ENCODE results near the gene ACVR2B.

ACVR2B gene

DNA sequence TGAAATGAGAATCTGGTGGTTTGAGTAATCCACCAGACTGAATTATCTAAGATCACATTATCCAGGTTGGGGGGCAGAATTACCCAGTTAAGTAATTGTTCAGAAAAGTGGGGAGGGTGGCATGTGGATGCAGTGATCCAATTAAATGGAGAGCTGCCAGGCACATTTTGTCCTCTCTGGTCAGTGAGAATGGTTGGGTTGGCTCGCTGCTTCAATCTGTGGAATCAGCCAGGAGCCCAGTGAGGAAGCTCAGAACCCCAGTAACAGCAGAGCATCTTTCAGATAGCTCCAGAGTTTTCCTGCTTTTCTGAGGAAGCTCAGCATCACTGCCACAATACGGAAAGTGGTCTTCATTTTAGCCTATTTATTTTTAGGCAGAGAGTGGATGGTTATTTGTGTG lies 36.1 kb downstream of the ACVR2B start:
- TF ChIP-seq, protein P1, sequence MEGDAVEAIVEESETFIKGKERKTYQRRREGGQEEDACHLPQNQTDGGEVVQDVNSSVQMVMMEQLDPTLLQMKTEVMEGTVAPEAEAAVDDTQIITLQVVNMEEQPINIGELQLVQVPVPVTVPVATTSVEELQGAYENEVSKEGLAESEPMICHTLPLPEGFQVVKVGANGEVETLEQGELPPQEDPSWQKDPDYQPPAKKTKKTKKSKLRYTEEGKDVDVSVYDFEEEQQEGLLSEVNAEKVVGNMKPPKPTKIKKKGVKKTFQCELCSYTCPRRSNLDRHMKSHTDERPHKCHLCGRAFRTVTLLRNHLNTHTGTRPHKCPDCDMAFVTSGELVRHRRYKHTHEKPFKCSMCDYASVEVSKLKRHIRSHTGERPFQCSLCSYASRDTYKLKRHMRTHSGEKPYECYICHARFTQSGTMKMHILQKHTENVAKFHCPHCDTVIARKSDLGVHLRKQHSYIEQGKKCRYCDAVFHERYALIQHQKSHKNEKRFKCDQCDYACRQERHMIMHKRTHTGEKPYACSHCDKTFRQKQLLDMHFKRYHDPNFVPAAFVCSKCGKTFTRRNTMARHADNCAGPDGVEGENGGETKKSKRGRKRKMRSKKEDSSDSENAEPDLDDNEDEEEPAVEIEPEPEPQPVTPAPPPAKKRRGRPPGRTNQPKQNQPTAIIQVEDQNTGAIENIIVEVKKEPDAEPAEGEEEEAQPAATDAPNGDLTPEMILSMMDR (IDR thresholded peaks at IDR 0.05; ENCODE audit: extremely low read depth, insufficient read depth, missing control alignments): no peak
- in situ Hi-C loops (cut with MboI; ENCODE audit: low pct_unique_long_range_greater_than_20kb, low sequenced_read_pairs, unreplicated experiment): loop anchor here (10.0 kb wide), 1 partner anchor 365 kb away; no protein-coding TSS in a partner anchor
- no peak for DNase-seq (ENCODE audit: low spot score)

DNA sequence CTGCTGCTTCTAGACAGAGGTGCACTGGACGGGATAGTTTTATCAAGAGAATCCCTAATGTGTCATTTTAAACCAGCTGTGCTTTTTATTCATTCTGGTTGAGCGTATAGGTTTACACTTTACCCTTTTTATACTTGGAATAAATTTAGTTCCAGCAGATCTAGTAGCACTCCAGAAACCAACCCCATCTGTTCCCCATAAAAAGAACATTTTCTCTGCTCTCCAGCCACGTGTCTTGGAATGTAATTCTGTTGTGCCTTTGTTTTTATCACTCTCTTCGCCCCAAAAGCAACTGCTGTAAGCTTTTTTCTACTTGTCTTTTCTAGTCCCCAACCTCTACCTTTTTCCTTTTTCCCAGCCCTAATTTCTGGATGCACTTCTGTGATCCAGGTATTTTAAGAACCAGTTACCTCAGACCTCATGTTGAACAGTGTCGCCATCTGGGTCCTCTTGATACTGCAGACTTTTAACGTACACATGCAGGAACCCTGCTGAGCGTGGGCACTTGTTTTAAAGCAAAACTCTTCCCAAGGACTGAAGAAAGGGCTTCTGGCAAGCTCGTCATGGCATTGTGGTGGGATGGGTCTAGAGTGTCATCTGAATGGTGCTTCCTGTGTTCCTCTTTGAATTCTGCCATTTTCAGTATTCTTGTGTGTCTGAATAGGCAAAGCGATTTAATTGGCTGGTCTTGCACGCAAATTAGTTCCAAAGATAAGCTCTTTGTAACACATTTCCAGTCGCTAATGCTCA lies 36.8 kb downstream of the ACVR2B start:
- DNase-seq (ENCODE audit: low spot score): no peak
- in situ Hi-C loops (cut with MboI; ENCODE audit: low pct_unique_long_range_greater_than_20kb, low sequenced_read_pairs, unreplicated experiment): no loop called here
- TF ChIP-seq, protein P1 (IDR thresholded peaks at IDR 0.05; ENCODE audit: extremely low read depth, insufficient read depth, missing control alignments): no peak

DNA sequence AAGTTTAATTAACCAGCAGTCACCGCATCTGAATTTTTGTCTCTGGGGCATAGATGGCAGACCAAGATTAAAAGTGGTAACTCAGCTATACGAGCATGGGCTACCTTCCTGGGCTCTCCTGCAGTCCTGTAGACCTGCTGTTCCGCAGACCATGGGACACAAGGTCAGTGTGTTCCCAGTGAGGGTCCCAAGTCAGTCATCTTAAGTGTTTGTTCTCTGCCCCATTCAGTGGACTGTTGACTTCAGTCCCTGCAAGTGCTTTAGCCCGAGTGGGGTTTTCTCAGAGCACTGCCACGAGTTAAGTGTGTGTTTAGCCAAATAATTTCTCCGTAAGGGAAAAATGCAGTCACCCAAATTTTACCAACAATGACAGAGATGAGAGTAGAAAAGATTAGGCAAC lies 37.5 kb downstream of the ACVR2B start:
- TF ChIP-seq, protein P1 (IDR thresholded peaks at IDR 0.05; ENCODE audit: extremely low read depth, insufficient read depth, missing control alignments): no peak
- DNase-seq (ENCODE audit: low spot score): no peak
- in situ Hi-C loops (cut with MboI; ENCODE audit: low pct_unique_long_range_greater_than_20kb, low sequenced_read_pairs, unreplicated experiment): no loop called here

DNA sequence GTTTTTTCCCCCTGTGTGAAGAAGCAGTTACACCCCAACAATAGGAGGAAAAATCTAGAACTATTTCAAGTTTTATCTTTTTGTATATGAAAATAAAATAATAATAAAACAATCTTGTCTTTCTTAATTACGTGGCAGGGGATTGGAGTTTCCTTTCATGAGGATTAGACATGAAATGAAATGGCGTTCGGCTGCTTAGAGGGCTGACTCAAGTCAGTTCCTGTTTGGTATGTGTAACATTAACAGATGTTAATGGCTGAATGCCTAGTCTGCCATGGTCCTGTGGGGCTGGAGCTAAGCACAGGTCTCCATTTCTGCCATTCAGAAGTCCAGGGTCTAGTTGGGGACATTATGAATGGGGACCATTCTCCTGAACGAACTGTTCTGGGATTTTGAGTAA lies 39.3 kb downstream of the ACVR2B start:
- TF ChIP-seq, protein P1 (IDR thresholded peaks at IDR 0.05; ENCODE audit: extremely low read depth, insufficient read depth, missing control alignments): no peak
- in situ Hi-C loops (cut with MboI; ENCODE audit: low pct_unique_long_range_greater_than_20kb, low sequenced_read_pairs, unreplicated experiment): no loop called here
- DNase-seq (ENCODE audit: low spot score): no peak

DNA sequence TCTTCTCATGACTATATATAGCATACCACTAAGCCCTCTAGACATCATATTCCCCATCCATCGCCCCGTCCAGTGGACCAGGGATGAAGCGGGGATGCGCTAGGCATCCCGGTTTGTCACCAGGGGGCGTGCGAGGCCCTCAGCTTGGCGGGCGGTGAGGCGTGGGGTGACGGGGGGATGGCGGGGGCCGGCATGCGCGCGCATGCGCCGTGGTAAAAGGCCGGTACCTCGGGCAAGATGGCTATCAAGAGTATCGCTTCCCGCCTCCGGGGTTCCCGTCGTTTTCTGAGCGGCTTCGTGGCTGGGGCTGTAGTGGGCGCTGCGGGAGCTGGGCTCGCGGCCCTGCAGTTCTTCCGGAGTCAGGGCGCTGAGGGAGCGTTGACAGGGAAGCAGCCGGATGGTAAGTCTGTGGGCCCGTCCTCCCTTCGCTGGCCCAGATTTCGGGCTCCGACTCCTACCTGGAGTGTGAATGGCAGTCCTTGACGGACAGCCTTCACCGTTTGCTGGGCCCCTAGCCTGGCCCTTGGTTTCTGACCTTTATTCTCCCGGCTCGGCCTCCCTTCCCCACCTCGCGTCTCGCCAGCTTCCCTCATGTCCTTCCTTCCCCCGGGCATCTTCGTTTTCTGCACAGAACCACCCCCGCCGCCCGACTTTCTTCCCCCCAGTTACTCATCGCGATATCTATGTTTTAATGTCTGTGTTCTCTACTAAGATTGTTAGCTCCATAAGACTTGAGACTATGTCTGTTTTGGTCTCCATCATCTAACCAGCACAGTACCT lies 42.6 kb downstream of the ACVR2B start, which contains the start of gene EXOG:
TSS of gene EXOG (plus strand) at position 210 of the 780 bp plus-strand sequence. CDS start at position 238, 28 bp downstream.
- TF ChIP-seq, protein P1 (IDR thresholded peaks at IDR 0.05; ENCODE audit: extremely low read depth, insufficient read depth, missing control alignments): peak; percentile 88
- in situ Hi-C loops (cut with MboI; ENCODE audit: low pct_unique_long_range_greater_than_20kb, low sequenced_read_pairs, unreplicated experiment): no loop called here
- DNase-seq (ENCODE audit: low spot score): peak; percentile 96

DNA sequence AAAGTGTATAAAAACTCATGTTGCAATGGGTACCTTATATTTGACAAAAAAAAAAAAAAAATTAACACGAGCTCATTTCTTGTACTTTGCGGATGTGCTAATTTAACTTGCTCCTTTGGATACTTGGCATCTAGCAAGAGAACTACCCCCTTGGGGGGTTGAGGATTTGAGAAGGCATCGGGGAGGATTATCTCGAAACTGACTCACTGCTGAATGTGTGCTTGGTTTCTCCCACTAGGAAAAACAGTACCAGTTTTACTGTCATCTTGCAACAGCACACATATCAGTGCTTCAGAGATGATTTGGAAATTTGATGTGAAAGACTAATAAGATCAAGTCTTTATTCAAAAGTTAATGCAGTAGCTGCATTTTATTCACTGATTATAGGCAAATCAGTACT lies 43.3 kb downstream of the ACVR2B start:
- DNase-seq (ENCODE audit: low spot score): no peak
- TF ChIP-seq, protein P1 (IDR thresholded peaks at IDR 0.05; ENCODE audit: extremely low read depth, insufficient read depth, missing control alignments): no peak
- in situ Hi-C loops (cut with MboI; ENCODE audit: low pct_unique_long_range_greater_than_20kb, low sequenced_read_pairs, unreplicated experiment): no loop called here

Data from GM13977 (cell line).